ENCODE measurements around the gene ZSWIM1. TPM values are rescaled to one million over a fixed set of nuclear protein-coding genes. Genes with fewer than 3 reads are reported as not detected.

Gene ZSWIM1
- total and polyA plus RNA-seq, 2 of the 13 experiments (the other 11 are each of a cell fraction or from before 2014, with no cell fraction given): 9.5 to 11.7 TPM

DNA sequence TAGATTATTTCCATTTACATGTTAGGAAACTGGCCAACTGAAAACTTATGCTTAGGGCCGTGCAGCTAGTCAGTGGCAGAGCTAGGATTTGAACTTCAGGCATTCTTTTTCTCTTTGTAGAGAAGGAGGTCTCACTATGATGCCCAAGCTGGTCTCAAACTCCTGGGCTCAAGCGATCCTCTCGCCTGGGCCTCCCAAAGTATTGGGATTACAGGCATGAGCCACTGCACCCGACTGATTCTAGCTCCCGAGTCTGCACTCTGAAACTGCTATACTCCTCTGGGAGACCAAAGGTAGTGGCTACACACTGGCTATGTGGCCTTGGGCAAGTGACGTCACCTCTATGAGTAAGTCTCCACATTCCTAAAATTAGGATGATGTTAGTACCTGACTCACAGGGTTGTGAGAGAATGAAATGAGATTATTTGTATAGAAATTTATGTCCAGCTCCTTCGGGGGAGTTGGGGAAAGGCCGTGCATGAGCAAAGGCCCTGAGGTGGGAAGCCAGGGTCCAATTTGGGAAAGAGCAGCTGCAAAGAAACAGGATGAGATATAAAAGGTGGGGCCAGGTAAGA lies 24.6 kb downstream of the ZSWIM1 start (continued):
- TF ChIP-seq, protein P1, sequence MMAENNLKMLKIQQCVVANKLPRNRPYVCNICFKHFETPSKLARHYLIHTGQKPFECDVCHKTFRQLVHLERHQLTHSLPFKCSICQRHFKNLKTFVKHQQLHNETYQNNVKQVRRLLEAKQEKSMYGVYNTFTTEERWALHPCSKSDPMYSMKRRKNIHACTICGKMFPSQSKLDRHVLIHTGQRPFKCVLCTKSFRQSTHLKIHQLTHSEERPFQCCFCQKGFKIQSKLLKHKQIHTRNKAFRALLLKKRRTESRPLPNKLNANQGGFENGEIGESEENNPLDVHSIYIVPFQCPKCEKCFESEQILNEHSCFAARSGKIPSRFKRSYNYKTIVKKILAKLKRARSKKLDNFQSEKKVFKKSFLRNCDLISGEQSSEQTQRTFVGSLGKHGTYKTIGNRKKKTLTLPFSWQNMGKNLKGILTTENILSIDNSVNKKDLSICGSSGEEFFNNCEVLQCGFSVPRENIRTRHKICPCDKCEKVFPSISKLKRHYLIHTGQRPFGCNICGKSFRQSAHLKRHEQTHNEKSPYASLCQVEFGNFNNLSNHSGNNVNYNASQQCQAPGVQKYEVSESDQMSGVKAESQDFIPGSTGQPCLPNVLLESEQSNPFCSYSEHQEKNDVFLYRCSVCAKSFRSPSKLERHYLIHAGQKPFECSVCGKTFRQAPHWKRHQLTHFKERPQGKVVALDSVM (CRISPR knock-in tag; IDR thresholded peaks at IDR 0.05): peak; percentile 76
- TF ChIP-seq HNF4A (CRISPR knock-in tag; IDR thresholded peaks at IDR 0.05): 0 out of 2 replicates have a peak, but pooled peaks have one; percentile 11
- TF ChIP-seq, protein P2, sequence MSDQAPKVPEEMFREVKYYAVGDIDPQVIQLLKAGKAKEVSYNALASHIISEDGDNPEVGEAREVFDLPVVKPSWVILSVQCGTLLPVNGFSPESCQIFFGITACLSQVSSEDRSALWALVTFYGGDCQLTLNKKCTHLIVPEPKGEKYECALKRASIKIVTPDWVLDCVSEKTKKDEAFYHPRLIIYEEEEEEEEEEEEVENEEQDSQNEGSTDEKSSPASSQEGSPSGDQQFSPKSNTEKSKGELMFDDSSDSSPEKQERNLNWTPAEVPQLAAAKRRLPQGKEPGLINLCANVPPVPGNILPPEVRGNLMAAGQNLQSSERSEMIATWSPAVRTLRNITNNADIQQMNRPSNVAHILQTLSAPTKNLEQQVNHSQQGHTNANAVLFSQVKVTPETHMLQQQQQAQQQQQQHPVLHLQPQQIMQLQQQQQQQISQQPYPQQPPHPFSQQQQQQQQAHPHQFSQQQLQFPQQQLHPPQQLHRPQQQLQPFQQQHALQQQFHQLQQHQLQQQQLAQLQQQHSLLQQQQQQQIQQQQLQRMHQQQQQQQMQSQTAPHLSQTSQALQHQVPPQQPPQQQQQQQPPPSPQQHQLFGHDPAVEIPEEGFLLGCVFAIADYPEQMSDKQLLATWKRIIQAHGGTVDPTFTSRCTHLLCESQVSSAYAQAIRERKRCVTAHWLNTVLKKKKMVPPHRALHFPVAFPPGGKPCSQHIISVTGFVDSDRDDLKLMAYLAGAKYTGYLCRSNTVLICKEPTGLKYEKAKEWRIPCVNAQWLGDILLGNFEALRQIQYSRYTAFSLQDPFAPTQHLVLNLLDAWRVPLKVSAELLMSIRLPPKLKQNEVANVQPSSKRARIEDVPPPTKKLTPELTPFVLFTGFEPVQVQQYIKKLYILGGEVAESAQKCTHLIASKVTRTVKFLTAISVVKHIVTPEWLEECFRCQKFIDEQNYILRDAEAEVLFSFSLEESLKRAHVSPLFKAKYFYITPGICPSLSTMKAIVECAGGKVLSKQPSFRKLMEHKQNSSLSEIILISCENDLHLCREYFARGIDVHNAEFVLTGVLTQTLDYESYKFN (CRISPR knock-in tag; conservative IDR thresholded peaks at IDR 0.05): no peak
- TF ChIP-seq, protein P3, sequence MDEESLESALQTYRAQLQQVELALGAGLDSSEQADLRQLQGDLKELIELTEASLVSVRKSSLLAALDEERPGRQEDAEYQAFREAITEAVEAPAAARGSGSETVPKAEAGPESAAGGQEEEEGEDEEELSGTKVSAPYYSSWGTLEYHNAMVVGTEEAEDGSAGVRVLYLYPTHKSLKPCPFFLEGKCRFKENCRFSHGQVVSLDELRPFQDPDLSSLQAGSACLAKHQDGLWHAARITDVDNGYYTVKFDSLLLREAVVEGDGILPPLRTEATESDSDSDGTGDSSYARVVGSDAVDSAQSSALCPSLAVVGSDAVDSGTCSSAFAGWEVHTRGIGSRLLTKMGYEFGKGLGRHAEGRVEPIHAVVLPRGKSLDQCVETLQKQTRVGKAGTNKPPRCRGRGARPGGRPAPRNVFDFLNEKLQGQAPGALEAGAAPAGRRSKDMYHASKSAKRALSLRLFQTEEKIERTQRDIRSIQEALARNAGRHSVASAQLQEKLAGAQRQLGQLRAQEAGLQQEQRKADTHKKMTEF (CRISPR knock-in tag; IDR thresholded peaks at IDR 0.05): 0 out of 2 replicates have a peak, but pooled peaks have one; percentile 49
- no peak for TF ChIP-seq ZNF230 (CRISPR knock-in tag; IDR thresholded peaks at IDR 0.05)
- TF ChIP-seq, protein P4, sequence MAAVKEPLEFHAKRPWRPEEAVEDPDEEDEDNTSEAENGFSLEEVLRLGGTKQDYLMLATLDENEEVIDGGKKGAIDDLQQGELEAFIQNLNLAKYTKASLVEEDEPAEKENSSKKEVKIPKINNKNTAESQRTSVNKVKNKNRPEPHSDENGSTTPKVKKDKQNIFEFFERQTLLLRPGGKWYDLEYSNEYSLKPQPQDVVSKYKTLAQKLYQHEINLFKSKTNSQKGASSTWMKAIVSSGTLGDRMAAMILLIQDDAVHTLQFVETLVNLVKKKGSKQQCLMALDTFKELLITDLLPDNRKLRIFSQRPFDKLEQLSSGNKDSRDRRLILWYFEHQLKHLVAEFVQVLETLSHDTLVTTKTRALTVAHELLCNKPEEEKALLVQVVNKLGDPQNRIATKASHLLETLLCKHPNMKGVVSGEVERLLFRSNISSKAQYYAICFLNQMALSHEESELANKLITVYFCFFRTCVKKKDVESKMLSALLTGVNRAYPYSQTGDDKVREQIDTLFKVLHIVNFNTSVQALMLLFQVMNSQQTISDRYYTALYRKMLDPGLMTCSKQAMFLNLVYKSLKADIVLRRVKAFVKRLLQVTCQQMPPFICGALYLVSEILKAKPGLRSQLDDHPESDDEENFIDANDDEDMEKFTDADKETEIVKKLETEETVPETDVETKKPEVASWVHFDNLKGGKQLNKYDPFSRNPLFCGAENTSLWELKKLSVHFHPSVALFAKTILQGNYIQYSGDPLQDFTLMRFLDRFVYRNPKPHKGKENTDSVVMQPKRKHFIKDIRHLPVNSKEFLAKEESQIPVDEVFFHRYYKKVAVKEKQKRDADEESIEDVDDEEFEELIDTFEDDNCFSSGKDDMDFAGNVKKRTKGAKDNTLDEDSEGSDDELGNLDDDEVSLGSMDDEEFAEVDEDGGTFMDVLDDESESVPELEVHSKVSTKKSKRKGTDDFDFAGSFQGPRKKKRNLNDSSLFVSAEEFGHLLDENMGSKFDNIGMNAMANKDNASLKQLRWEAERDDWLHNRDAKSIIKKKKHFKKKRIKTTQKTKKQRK (IDR thresholded peaks at IDR 0.05; ENCODE audit: low read length): no peak
- no peak for TF ChIP-seq NFYC (CRISPR knock-in tag; IDR thresholded peaks at IDR 0.05)
- TF ChIP-seq, protein P5, sequence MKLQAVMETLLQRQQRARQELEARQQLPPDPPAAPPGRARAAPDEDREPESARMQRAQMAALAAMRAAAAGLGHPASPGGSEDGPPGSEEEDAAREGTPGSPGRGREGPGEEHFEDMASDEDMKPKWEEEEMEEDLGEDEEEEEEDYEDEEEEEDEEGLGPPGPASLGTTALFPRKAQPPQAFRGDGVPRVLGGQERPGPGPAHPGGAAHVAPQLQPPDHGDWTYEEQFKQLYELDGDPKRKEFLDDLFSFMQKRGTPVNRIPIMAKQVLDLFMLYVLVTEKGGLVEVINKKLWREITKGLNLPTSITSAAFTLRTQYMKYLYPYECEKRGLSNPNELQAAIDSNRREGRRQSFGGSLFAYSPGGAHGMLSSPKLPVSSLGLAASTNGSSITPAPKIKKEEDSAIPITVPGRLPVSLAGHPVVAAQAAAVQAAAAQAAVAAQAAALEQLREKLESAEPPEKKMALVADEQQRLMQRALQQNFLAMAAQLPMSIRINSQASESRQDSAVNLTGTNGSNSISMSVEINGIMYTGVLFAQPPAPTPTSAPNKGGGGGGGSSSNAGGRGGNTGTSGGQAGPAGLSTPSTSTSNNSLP (IDR thresholded peaks at IDR 0.05; ENCODE audit: low read depth, low read length): peak; percentile 52; the same call in 1 of the 2 replicates
- peak; percentile 34; the same call in 1 of the 2 replicates for TF ChIP-seq RFX5 (IDR thresholded peaks at IDR 0.05; ENCODE audit: low read depth, low read length)
- TF ChIP-seq KLF15 (CRISPR knock-in tag; IDR thresholded peaks at IDR 0.05; ENCODE audit: borderline replicate concordance): no peak
- TF ChIP-seq TBX3 (IDR thresholded peaks at IDR 0.05; ENCODE audit: borderline replicate concordance): no peak
- TF ChIP-seq KDM1A (CRISPR knock-in tag; IDR thresholded peaks at IDR 0.05): peak; percentile 16; the same call in 1 of the 2 replicates
- TF ChIP-seq, protein P6, sequence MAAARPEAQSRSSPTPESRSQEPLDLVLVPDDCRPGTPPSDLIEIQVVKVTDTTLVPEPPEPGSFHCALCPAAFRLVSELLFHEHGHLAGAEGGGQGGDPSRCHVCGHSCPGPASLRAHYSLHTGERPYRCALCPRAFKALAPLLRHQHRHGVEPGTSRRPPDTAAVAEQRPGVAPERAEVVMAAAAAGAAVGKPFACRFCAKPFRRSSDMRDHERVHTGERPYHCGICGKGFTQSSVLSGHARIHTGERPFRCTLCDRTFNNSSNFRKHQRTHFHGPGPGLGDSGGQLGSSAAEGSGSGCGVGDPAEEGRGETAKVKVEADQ (CRISPR knock-in tag; IDR thresholded peaks at IDR 0.05; ENCODE audit: borderline replicate concordance): no peak
